Measurements from ENCODE around the gene SPHKAP.
"Not testable (repeated sequence)": the region's sequence is repeated elsewhere in the genome, so short reads cannot be mapped to it uniquely, and the experiment has no call there.

The SPHKAP gene, protein sequence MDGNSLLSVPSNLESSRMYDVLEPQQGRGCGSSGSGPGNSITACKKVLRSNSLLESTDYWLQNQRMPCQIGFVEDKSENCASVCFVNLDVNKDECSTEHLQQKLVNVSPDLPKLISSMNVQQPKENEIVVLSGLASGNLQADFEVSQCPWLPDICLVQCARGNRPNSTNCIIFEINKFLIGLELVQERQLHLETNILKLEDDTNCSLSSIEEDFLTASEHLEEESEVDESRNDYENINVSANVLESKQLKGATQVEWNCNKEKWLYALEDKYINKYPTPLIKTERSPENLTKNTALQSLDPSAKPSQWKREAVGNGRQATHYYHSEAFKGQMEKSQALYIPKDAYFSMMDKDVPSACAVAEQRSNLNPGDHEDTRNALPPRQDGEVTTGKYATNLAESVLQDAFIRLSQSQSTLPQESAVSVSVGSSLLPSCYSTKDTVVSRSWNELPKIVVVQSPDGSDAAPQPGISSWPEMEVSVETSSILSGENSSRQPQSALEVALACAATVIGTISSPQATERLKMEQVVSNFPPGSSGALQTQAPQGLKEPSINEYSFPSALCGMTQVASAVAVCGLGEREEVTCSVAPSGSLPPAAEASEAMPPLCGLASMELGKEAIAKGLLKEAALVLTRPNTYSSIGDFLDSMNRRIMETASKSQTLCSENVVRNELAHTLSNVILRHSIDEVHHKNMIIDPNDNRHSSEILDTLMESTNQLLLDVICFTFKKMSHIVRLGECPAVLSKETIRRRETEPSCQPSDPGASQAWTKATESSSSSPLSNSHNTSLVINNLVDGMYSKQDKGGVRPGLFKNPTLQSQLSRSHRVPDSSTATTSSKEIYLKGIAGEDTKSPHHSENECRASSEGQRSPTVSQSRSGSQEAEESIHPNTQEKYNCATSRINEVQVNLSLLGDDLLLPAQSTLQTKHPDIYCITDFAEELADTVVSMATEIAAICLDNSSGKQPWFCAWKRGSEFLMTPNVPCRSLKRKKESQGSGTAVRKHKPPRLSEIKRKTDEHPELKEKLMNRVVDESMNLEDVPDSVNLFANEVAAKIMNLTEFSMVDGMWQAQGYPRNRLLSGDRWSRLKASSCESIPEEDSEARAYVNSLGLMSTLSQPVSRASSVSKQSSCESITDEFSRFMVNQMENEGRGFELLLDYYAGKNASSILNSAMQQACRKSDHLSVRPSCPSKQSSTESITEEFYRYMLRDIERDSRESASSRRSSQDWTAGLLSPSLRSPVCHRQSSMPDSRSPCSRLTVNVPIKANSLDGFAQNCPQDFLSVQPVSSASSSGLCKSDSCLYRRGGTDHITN (N-terminal part only)

GRCh38 chr2:228181098-228182019 is at the start of gene SPHKAP:
TSS of gene SPHKAP (minus strand) at chr2:228181687. CDS start at chr2:228181598, 89 bp downstream.
- Histone ChIP-seq H3K27ac (ENCODE audit: low read depth, low read length) (no peak within 1 kb of the TSS), H3K9ac (ENCODE audit: low read length) (no peak within 1 kb of the TSS), H3K4me3 (ENCODE audit: low read depth in 1 of 2, low read length in 2 of 2) (no peak within 1 kb of the TSS), H3K9me3 (ENCODE audit: low read length) (no peaks in the 10 kb centered on the region), H3K4me1 (ENCODE audit: insufficient read depth, low read length) (no peaks in the 10 kb centered on the region), H3K27me3 (ENCODE audit: control insufficient read depth in 1 of 2, insufficient read depth in 2 of 2, low read length in 2 of 2) (peaks cover 0 to 15% of the 10 kb centered on the region in 2 donors), H3K36me3 (ENCODE audit: insufficient read depth, low read length) (no peaks in the 10 kb centered on the region)

DNA sequence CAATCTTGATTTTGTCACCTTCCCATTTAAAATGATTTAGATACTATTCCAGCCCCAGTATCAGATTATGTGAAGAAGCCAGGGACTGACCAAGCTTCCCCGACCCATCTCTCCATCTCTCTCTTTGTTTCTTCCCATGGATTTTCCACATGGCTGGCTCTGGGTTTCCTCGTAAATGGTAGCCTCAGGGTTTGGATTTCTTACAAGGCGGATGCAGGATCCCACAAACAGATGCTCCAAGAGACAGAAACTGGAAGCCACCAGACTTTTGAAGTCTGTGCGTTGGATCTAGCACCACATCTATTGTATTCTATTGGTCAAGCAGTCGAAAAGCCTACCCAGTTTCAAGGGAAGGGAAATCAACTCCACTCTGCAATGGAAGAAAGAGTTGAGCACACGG is 46.0 kb upstream of the SPHKAP start:
- Histone ChIP-seq H3K9ac (ENCODE audit: low read length) (no peak overlapping the region), H3K9me3 (ENCODE audit: low read length) (no peaks in the 10 kb centered on the region), H3K36me3 (ENCODE audit: insufficient read depth, low read length) (no peaks in the 10 kb centered on the region), H3K4me3 (ENCODE audit: low read depth in 1 of 2, low read length in 2 of 2) (no peak overlapping the region), H3K4me1 (ENCODE audit: insufficient read depth, low read length) (no peaks in the 10 kb centered on the region), H3K27me3 (ENCODE audit: control insufficient read depth in 1 of 2, insufficient read depth in 2 of 2, low read length in 2 of 2) (no peaks in the 10 kb centered on the region), H3K27ac (ENCODE audit: low read depth, low read length) (no peak overlapping the region)

DNA sequence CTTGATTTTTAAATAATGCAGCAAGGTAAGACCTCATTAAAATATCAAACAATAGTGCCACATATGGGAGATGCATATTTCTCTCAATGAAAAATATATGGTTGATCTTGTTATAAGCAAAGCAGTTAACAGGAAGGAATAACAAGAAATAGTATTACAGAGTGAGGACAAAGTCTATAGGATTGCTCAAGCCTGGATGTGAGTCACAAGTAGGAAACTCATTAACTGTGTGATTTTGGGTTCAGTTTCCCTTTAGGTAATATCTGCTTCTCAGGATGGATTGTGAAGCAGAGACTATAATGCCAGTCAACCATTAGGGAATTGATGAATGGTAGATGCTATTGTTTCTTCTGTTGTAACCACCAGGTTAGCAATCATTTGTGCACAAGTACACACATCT is 42.9 kb upstream of the SPHKAP start:
- H3K4me3 ChIP-seq (ENCODE audit: low read depth in 1 of 2, low read length in 2 of 2): no peak overlapping the region
- no peaks in the 10 kb centered on the region for H3K27me3 ChIP-seq (ENCODE audit: control insufficient read depth in 1 of 2, insufficient read depth in 2 of 2, low read length in 2 of 2)
- no peaks in the 10 kb centered on the region for H3K9me3 ChIP-seq (ENCODE audit: low read length)
- no peaks in the 10 kb centered on the region for H3K36me3 ChIP-seq (ENCODE audit: insufficient read depth, low read length)
- H3K4me1 ChIP-seq (ENCODE audit: insufficient read depth, low read length): no peaks in the 10 kb centered on the region
- H3K9ac ChIP-seq (ENCODE audit: low read length): no peak overlapping the region
- H3K27ac ChIP-seq (ENCODE audit: low read depth, low read length): no peak overlapping the region

DNA sequence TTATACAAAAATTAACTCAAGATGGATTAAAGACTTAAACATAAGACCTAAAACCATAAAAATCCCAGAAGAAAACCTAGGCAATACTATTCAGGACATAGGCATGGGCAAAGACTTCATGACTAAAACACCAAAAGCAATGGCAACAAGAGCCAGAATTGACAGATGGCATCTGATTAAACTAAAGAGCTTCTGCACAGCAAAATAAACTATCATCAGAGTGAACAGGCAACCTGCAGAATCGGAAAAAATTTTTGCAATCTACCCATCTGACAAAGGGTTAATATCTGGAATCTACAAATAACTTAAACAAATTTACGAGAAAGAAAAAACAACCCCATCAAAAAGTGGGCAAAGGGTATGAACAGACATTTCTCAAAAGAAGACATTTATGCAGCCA is 37.1 kb upstream of the SPHKAP start:
- H3K4me1 ChIP-seq (ENCODE audit: insufficient read depth, low read length); H3K27me3 ChIP-seq (ENCODE audit: control insufficient read depth in 1 of 2, insufficient read depth in 2 of 2, low read length in 2 of 2); H3K27ac ChIP-seq (ENCODE audit: low read depth, low read length): not testable (repeated sequence)

GRCh38 chr2:228197504-228197903 is 16.0 kb upstream of the SPHKAP start:
- no peaks in the 10 kb centered on the region for H3K4me1 ChIP-seq (ENCODE audit: insufficient read depth, low read length)
- H3K36me3 ChIP-seq (ENCODE audit: insufficient read depth, low read length): no peaks in the 10 kb centered on the region
- no peak overlapping the region for H3K9ac ChIP-seq (ENCODE audit: low read length)
- H3K9me3 ChIP-seq (ENCODE audit: low read length): no peaks in the 10 kb centered on the region
- no peak overlapping the region for H3K4me3 ChIP-seq (ENCODE audit: low read depth in 1 of 2, low read length in 2 of 2)
- H3K27ac ChIP-seq (ENCODE audit: low read depth, low read length): no peak overlapping the region
- H3K27me3 ChIP-seq (ENCODE audit: control insufficient read depth in 1 of 2, insufficient read depth in 2 of 2, low read length in 2 of 2): no peaks in the 10 kb centered on the region

More for the DNA sequence above, 37.1 kb upstream of the SPHKAP start:
- H3K9me3 ChIP-seq (ENCODE audit: low read length); H3K36me3 ChIP-seq (ENCODE audit: insufficient read depth, low read length); H3K9ac ChIP-seq (ENCODE audit: low read length); H3K4me3 ChIP-seq (ENCODE audit: low read depth in 1 of 2, low read length in 2 of 2): not testable (repeated sequence)

DNA sequence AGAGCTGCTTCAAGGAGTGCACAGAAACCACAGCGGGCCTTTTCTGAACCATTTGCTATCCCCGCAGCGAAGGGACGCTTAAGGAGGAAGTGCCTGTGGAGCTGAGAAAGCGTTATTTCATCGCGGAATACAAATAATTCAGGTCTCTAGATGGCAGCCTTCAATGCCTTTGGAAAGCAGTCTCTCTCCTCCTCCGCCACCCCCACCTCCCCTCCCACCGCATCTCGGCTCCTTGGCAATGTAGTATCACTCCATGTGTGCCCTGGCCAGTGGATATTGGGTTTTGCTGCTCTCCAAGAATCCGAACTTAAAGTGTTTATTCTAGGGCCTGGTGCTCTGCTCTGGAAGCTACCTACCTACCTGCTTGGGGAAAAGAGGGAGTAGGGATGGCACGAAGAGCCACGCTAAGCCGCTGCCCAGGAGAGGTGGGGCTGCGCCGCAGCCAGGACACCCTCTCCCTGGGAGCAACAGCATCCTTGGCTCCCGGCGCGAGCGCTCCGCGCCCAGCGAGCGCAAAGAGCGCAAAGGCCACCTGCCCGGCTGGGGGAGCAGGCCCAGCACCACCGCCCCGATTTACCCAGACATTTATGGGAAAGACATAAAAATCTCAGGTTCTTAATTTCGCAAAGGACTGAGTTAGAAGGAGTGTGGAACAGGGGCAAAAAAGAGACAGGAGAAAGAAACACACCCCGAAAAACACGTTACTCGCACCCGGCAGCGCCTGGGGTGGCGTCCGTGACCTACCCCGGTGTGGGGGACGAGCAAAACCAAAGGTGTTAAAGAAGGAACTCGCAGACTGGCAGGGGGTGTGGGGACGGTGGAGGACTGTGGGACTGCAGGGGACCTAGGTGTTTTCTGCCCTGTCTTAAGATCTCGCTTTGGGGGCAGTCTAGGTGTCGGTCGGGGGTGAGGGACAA is 1.0 kb downstream of the SPHKAP start:
- no peak overlapping the region for H3K9ac ChIP-seq (ENCODE audit: low read length)
- peaks cover 0 to 15% of the 10 kb centered on the region in 2 donors for H3K27me3 ChIP-seq (ENCODE audit: control insufficient read depth in 1 of 2, insufficient read depth in 2 of 2, low read length in 2 of 2)
- no peak overlapping the region for H3K4me3 ChIP-seq (ENCODE audit: low read depth in 1 of 2, low read length in 2 of 2)
- no peak overlapping the region for H3K27ac ChIP-seq (ENCODE audit: low read depth, low read length)
- H3K36me3 ChIP-seq (ENCODE audit: insufficient read depth, low read length): no peaks in the 10 kb centered on the region
- H3K4me1 ChIP-seq (ENCODE audit: insufficient read depth, low read length): no peaks in the 10 kb centered on the region
- H3K9me3 ChIP-seq (ENCODE audit: low read length): no peaks in the 10 kb centered on the region

GRCh38 chr2:228167290-228167689 is 14.2 kb downstream of the SPHKAP start:
- no peak overlapping the region for H3K27ac ChIP-seq (ENCODE audit: low read depth, low read length)
- H3K4me3 ChIP-seq (ENCODE audit: low read depth in 1 of 2, low read length in 2 of 2): no peak overlapping the region
- no peaks in the 10 kb centered on the region for H3K36me3 ChIP-seq (ENCODE audit: insufficient read depth, low read length)
- H3K9me3 ChIP-seq (ENCODE audit: low read length): no peaks in the 10 kb centered on the region
- H3K9ac ChIP-seq (ENCODE audit: low read length): no peak overlapping the region
- H3K27me3 ChIP-seq (ENCODE audit: control insufficient read depth in 1 of 2, insufficient read depth in 2 of 2, low read length in 2 of 2): no peaks in the 10 kb centered on the region
- H3K4me1 ChIP-seq (ENCODE audit: insufficient read depth, low read length): no peaks in the 10 kb centered on the region

GRCh38 chr2:228164718-228165117 is 16.8 kb downstream of the SPHKAP start:
- Histone ChIP-seq H3K4me3 (ENCODE audit: low read depth in 1 of 2, low read length in 2 of 2) (no peak overlapping the region), H3K9ac (ENCODE audit: low read length) (no peak overlapping the region), H3K27ac (ENCODE audit: low read depth, low read length) (no peak overlapping the region), H3K9me3 (ENCODE audit: low read length) (no peaks in the 10 kb centered on the region), H3K36me3 (ENCODE audit: insufficient read depth, low read length) (no peaks in the 10 kb centered on the region), H3K27me3 (ENCODE audit: control insufficient read depth in 1 of 2, insufficient read depth in 2 of 2, low read length in 2 of 2) (no peaks in the 10 kb centered on the region), H3K4me1 (ENCODE audit: insufficient read depth, low read length) (no peaks in the 10 kb centered on the region)

- Histone ChIP-seq H3K9me3 (ENCODE audit: low read length) (no peaks in the 10 kb centered on the region), H3K4me1 (ENCODE audit: insufficient read depth, low read length) (no peaks in the 10 kb centered on the region), H3K36me3 (ENCODE audit: insufficient read depth, low read length) (no peaks in the 10 kb centered on the region), H3K27me3 (ENCODE audit: control insufficient read depth in 1 of 2, insufficient read depth in 2 of 2, low read length in 2 of 2) (no peaks in the 10 kb centered on the region), H3K4me3 (ENCODE audit: low read depth in 1 of 2, low read length in 2 of 2) (no peak overlapping the region), H3K27ac (ENCODE audit: low read depth, low read length) (no peak overlapping the region), H3K9ac (ENCODE audit: low read length) (no peak overlapping the region)
Measured at GRCh38 chr2:228157841-228158240, 23.6 kb downstream of the SPHKAP start.

DNA sequence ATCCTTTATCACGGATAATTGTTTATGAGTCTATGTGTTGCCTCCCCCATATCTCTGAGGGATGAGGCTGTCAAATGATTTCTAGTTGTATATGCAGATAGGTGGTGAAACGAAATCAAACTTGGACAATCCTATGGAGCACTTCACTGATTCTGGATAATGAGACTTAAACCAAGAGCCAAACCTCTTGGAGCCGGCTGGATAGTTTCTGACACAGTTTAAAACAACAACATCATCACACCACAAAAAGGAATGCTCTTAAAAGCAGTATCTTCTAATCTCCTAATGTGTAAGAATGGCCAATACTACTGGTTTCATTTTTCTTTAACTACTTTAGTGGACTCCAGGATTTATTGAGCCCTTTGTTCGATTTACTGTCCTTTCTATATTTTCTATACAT is 36.5 kb downstream of the SPHKAP start:
- no peaks in the 10 kb centered on the region for H3K9me3 ChIP-seq (ENCODE audit: low read length)
- H3K36me3 ChIP-seq (ENCODE audit: insufficient read depth, low read length): no peaks in the 10 kb centered on the region
- H3K4me3 ChIP-seq (ENCODE audit: low read depth in 1 of 2, low read length in 2 of 2): no peak overlapping the region
- H3K9ac ChIP-seq (ENCODE audit: low read length): no peak overlapping the region
- no peak overlapping the region for H3K27ac ChIP-seq (ENCODE audit: low read depth, low read length)
- no peaks in the 10 kb centered on the region for H3K4me1 ChIP-seq (ENCODE audit: insufficient read depth, low read length)
- no peaks in the 10 kb centered on the region for H3K27me3 ChIP-seq (ENCODE audit: control insufficient read depth in 1 of 2, insufficient read depth in 2 of 2, low read length in 2 of 2)

All from muscle layer of colon (tissue), 2 donors.